GM06990 (cell line): ENCODE results near the gene CTTNBP2NL.
"Not testable (repeated sequence)": the region's sequence is repeated elsewhere in the genome, so short reads cannot be mapped to it uniquely, and the experiment has no call there.

Experiments used
- DNase-seq: peaks from one replicate; pipeline ENCODE4 v3.0.0-alpha.2; 2011; ENCODE audit not compliant: insufficient read length; ENCODE audit errors: extremely low read depth
- H3K27me3 ChIP-seq: replicated peaks from 2 replicates; pipeline ENCODE4 v1.6.0; 2011; ENCODE audit warnings: low read length; ENCODE audit not compliant: control insufficient read depth, insufficient read depth
- H3K36me3 ChIP-seq: 2 replicates; pipeline ENCODE4 v1.5.1; 2011; ENCODE audit warnings: low read length; ENCODE audit not compliant: control insufficient read depth, insufficient read depth
- H3K4me3 ChIP-seq: replicated peaks from 2 replicates; pipeline ENCODE4 v1.5.1; 2011; ENCODE audit warnings: low read depth, mild to moderate bottlenecking, control low read depth, low read length
- CTCF ChIP-seq: IDR thresholded peaks from 2 replicates; pipeline ENCODE4 v1.5.1; 2011; ENCODE audit warnings: low read length, control low read depth, mild to moderate bottlenecking, inconsistent platforms; ENCODE audit not compliant: insufficient read depth, poor library complexity, severe bottlenecking

Gene CTTNBP2NL

GRCh38 chr1:112394743-112395062 is 1.3 kb upstream of the CTTNBP2NL start:
- Histone ChIP-seq H3K27me3 (no peaks in the 10 kb centered on the region), H3K4me3 (no peak overlapping the region; the same call in none of the 2 replicates), H3K36me3 (no peaks in the 10 kb centered on the region)
- peak; percentile 26 for DNase-seq
- TF ChIP-seq CTCF, result no peak

- H3K36me3 ChIP-seq, result no peaks in the 10 kb centered on the region
- peak overlapping the region; percentile 98 for H3K4me3 ChIP-seq
- TF ChIP-seq CTCF, result no peak
- no peak for DNase-seq
- no peaks in the 10 kb centered on the region for H3K27me3 ChIP-seq
These were observed 676 bp upstream of the CTTNBP2NL start for GRCh38 chr1:112395256-112395820.

GRCh38 chr1:112396653-112397471 is 848 bp downstream of the CTTNBP2NL start:
- Histone ChIP-seq H3K4me3 (peak overlapping the region; percentile 98), H3K27me3 (no peaks in the 10 kb centered on the region), H3K36me3 (no peaks in the 10 kb centered on the region)
- TF ChIP-seq CTCF, result no peak
- DNase-seq, result no peak

- no peak for TF ChIP-seq CTCF
- Histone ChIP-seq H3K27me3 (no peaks in the 10 kb centered on the region), H3K4me3 (peak overlapping the region; percentile 98), H3K36me3 (no peaks in the 10 kb centered on the region)
- no peak for DNase-seq
These were observed 1.8 kb downstream of the CTTNBP2NL start for GRCh38 chr1:112397841-112398240.

- no peak for DNase-seq
- H3K27me3 ChIP-seq, result no peaks in the 10 kb centered on the region
These were observed 3.4 kb downstream of the CTTNBP2NL start for GRCh38 chr1:112399456-112399855.

GRCh38 chr1:112400706-112401105 is 4.7 kb downstream of the CTTNBP2NL start:
- not testable (repeated sequence) for H3K36me3 ChIP-seq, H3K4me3 ChIP-seq, H3K27me3 ChIP-seq, DNase-seq

More at GRCh38 chr1:112399456-112399855, 3.4 kb downstream of the CTTNBP2NL start:
- TF ChIP-seq CTCF, result no peak
- Histone ChIP-seq H3K36me3 (no peaks in the 10 kb centered on the region), H3K4me3 (no peak overlapping the region)
